Suprapubic skin (tissue), 4 donors: ENCODE results near the gene CACNG4. TPM values are rescaled to one million over a fixed set of nuclear protein-coding genes. Genes with fewer than 3 reads are reported as not detected.

Experiments
- DNase-seq, 2 donors: peaks; one replicate each; pipeline ENCODE4 v3.0.0-alpha.2; 2019; ENCODE audit warnings: low spot score in 2 of 2
- H3K27ac ChIP-seq: fragments of 200-600 bp; sonication (generic); one replicate; pipeline ENCODE4 v1.5.1; 2019
- H3K27me3 ChIP-seq: fragments of 200-600 bp; sonication (generic); one replicate; pipeline ENCODE4 v1.5.1; 2019
- H3K36me3 ChIP-seq: fragments of 200-600 bp; sonication (generic); one replicate; pipeline ENCODE4 v1.5.1; 2019
- H3K4me1 ChIP-seq: fragments of 200-600 bp; sonication (generic); one replicate; pipeline ENCODE4 v1.5.1; 2019
- H3K4me3 ChIP-seq: fragments of 200-600 bp; sonication (generic); one replicate; pipeline ENCODE4 v1.5.1; 2019; ENCODE audit warnings: mild to moderate bottlenecking
- H3K9me3 ChIP-seq: fragments of 200-600 bp; sonication (generic); one replicate; pipeline ENCODE4 v1.5.1; 2019
- EP300 ChIP-seq: sonication (generic); formaldehyde crosslinking; IDR thresholded peaks from one replicate; pipeline ENCODE4 v1.6.1; 2017; ENCODE audit warnings: antibody characterized with exemption
- POLR2A ChIP-seq, 2 donors: fragments of 450-650 bp; IDR thresholded peaks; one replicate each; pipeline ENCODE4 v1.6.1; 2017; ENCODE audit warnings: antibody characterized with exemption in 2 of 2, mild to moderate bottlenecking in 2 of 2, moderate library complexity in 2 of 2
- POLR2AphosphoS5 ChIP-seq, 3 donors: sonication (generic); formaldehyde crosslinking; IDR thresholded peaks; one replicate each; pipeline ENCODE4 v1.6.1; 2017; ENCODE audit warnings: antibody characterized with exemption in 3 of 3
- WGBS: methylation state at CpG from one replicate; pipeline ENCODE4 v1.1.5; 2018; 5-methylcytosine and 5-hydroxymethylcytosine counted together
- total RNA-seq, 4 donors: library from RNA; depleted of rRNA; stranded (reverse); fragments of >200 nt; gene quantifications; one replicate each; pipeline ENCODE4 v1.1.0, GENCODE V29; 2016
- TF ChIP-seq, protein P1 (sequence below), 2 donors: fragments of 200-600 bp in 1 of 2; fragments of 450-650 bp in 1 of 2; sonication (generic) in 1 of 2; IDR thresholded peaks; one replicate each; pipeline ENCODE4 v1.5.1; 2016 to 2019; ENCODE audit warnings: antibody characterized with exemption in 2 of 2, mild to moderate bottlenecking in 1 of 2, moderate library complexity in 1 of 2

The CACNG4 gene
- total RNA-seq, 4 donors from 2014 or later: 0.49 to 0.68 (median 0.51) TPM; not detected in 1

DNA sequence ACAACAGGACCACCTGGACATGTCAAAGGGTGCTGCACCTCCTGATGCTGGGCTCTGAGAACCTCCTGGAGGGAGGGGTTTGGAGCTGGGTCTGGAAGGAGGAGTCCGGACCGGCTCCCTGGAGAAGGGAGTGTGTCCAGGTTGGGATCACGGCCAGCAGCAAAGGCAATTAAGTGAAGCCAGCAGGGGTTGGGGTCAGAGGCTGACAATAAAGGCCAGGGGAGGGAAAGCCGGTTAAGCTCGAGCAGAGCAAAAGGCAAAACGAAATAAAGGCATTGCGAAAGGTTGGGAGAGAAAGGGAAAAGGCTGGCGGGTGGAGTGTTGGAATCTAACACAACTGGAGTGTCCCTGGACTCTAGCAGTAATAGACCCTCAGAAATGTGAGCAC, 992 bp upstream of the CACNG4 start:
- H3K27me3 ChIP-seq: peaks cover 83% of the 10 kb centered on the region
- peaks cover 29% of the 10 kb centered on the region for H3K4me1 ChIP-seq
- 21% methylated on average over 8 of the region's 8 CpGs for WGBS
- H3K4me3 ChIP-seq: no peak overlapping the region
- H3K9me3 ChIP-seq: no peaks in the 10 kb centered on the region
- no peak overlapping the region for H3K27ac ChIP-seq
- no peak for DNase-seq
- no peaks in the 10 kb centered on the region for H3K36me3 ChIP-seq
- TF ChIP-seq POLR2AphosphoS5 (IDR thresholded peaks at IDR 0.05) (no peak), POLR2A (IDR thresholded peaks at IDR 0.05) (no peak), EP300 (no peak)
- TF ChIP-seq, protein P1, sequence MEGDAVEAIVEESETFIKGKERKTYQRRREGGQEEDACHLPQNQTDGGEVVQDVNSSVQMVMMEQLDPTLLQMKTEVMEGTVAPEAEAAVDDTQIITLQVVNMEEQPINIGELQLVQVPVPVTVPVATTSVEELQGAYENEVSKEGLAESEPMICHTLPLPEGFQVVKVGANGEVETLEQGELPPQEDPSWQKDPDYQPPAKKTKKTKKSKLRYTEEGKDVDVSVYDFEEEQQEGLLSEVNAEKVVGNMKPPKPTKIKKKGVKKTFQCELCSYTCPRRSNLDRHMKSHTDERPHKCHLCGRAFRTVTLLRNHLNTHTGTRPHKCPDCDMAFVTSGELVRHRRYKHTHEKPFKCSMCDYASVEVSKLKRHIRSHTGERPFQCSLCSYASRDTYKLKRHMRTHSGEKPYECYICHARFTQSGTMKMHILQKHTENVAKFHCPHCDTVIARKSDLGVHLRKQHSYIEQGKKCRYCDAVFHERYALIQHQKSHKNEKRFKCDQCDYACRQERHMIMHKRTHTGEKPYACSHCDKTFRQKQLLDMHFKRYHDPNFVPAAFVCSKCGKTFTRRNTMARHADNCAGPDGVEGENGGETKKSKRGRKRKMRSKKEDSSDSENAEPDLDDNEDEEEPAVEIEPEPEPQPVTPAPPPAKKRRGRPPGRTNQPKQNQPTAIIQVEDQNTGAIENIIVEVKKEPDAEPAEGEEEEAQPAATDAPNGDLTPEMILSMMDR (IDR thresholded peaks at IDR 0.05): no peak

DNA sequence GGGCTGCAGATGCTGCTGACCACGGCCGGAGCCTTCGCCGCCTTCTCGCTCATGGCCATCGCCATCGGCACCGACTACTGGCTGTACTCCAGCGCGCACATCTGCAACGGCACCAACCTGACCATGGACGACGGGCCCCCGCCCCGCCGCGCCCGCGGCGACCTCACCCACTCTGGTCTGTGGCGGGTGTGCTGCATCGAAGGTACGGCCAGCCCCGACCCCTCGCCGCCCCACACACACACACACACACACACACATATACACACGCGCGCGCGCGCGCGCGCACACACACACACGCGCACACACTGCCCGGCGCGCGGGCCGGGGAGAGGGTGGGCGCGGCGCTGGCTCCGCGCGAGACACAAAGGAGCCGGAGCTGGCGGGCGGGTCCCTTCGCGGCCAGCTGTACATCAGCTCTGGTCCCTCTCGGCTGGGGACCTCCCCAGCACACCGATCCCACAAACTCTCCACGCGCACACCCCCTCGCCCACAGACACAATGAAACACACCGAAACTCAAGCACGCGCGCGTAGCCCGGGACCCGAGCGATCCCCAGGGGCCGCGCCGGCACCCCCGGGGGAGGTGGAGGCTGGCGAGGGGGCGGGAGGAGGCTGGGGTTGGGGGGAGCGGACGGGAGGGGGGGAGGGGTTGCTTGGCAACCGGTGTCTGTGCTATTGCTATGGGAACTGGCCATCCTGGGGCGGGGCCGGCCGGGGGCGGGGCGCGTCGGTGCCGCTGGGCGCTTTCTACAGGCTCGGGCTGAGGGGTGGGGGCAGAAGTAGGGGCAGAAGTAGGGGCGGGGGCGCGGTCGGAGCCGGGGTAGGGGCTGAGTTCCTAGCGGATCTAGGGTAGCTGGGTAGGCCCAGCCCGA, 658 bp downstream of the CACNG4 start:
- WGBS: 3% methylated on average over 15 of the region's 92 CpGs
- no peak for TF ChIP-seq EP300
- no peak for TF ChIP-seq POLR2A (IDR thresholded peaks at IDR 0.05)
- no peak for TF ChIP-seq POLR2AphosphoS5 (IDR thresholded peaks at IDR 0.05)
- TF ChIP-seq, protein P1 (IDR thresholded peaks at IDR 0.05): no peak
- DNase-seq: no peak
- no peak overlapping the region for H3K27ac ChIP-seq
- peaks cover 95% of the 10 kb centered on the region for H3K27me3 ChIP-seq
- no peaks in the 10 kb centered on the region for H3K9me3 ChIP-seq
- H3K4me3 ChIP-seq: peak overlapping the region; percentile 52
- peaks cover 29% of the 10 kb centered on the region for H3K4me1 ChIP-seq
- no peaks in the 10 kb centered on the region for H3K36me3 ChIP-seq

DNA sequence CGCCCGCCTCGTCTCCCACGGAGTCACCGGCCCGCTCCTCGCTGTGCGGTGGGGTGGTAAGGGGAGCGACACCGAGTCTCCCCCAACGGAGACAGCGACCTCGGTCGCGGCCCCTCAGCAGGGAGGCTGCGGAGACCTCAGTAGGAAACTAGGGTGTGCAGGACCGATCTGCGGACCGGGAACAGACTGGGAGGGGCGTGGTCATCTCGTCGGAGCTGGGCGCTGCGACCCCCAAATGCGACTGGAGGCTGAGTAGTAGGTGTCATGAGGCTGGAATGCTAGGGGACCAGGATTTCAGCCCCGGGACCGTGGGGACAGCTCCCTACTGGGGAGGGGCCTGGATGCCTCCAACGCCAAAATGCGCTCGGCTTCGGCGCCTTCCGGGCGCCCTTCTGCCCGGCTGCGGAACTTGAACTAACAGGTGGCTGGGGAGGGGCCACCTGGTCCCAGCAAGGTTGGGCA, 1.3 kb downstream of the CACNG4 start:
- DNase-seq: no peak
- Histone ChIP-seq H3K9me3 (no peaks in the 10 kb centered on the region), H3K36me3 (no peaks in the 10 kb centered on the region), H3K4me3 (peak overlapping the region; percentile 52), H3K27ac (no peak overlapping the region), H3K27me3 (peaks cover 90% of the 10 kb centered on the region), H3K4me1 (peaks cover 29% of the 10 kb centered on the region)
- 3% methylated on average over 35 of the region's 36 CpGs for WGBS
- no peak for TF ChIP-seq POLR2A (IDR thresholded peaks at IDR 0.05)
- TF ChIP-seq, protein P1 (IDR thresholded peaks at IDR 0.05): no peak

DNA sequence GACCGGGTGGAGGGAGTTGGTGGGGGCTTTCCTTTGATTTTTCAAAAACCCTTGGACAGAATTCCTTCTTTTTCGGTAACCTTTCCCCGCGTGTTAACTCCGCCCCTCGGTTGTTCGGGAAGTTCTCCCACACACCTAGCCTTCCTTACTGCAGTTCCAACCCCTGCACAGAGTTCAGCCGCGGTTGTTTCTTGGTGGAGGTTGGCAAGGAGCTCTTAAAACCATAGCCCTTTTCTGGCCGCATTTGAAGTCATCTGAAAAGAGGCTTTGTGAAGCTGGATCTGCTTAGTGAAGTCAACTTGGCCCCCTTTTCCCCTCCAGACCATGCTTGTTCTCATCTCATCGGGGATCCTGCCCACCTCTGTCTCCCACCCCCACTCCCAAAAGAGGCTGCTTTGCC, 1.8 kb downstream of the CACNG4 start:
- DNase-seq: no peak
- TF ChIP-seq EP300: no peak
- Histone ChIP-seq H3K4me1 (peaks cover 29% of the 10 kb centered on the region), H3K36me3 (no peaks in the 10 kb centered on the region), H3K27me3 (peaks cover 88% of the 10 kb centered on the region), H3K9me3 (no peaks in the 10 kb centered on the region), H3K27ac (no peak overlapping the region), H3K4me3 (peak overlapping the region; percentile 52)
- WGBS: 12% methylated on average over 11 of the region's 11 CpGs

DNA sequence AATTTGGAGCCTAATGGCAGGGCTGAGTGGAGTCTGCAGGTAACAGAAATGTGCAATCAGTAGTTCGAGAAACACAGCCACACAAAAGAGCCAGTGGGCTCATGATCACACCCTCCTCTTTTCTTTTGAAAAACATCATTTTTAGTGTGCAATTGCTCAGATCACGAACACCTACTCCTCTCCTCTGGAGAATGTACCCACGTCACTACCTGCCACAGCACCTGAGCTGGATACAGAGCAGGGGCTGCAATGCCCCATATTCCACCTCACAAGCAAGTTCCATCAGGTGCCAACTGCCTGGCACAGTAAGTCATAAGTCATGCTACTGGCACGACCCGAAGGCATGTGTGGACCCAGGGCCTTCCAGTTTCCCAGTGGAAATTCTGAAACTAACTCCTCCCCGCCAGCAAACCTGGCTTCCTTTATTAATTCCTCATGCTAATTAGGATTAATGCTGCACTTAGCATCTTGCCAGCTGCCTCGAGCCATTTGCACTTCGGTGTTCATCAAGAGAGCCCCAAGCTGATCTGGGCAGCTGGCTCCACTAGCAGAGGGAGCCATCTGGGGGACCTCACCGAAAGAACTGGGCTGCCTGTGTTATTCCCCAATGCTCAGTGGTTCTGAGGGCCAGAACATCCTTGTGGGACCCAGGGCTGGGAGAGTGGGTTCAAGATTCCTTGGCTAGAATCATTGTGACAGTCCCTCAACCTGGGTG, 2.4 kb downstream of the CACNG4 start:
- 56% methylated on average over 9 of the region's 9 CpGs for WGBS
- TF ChIP-seq EP300: no peak
- peaks cover 89% of the 10 kb centered on the region for H3K27me3 ChIP-seq
- H3K36me3 ChIP-seq: no peaks in the 10 kb centered on the region
- no peak overlapping the region for H3K4me3 ChIP-seq
- H3K4me1 ChIP-seq: peaks cover 29% of the 10 kb centered on the region
- no peak for DNase-seq
- H3K9me3 ChIP-seq: no peaks in the 10 kb centered on the region
- no peak overlapping the region for H3K27ac ChIP-seq

DNA sequence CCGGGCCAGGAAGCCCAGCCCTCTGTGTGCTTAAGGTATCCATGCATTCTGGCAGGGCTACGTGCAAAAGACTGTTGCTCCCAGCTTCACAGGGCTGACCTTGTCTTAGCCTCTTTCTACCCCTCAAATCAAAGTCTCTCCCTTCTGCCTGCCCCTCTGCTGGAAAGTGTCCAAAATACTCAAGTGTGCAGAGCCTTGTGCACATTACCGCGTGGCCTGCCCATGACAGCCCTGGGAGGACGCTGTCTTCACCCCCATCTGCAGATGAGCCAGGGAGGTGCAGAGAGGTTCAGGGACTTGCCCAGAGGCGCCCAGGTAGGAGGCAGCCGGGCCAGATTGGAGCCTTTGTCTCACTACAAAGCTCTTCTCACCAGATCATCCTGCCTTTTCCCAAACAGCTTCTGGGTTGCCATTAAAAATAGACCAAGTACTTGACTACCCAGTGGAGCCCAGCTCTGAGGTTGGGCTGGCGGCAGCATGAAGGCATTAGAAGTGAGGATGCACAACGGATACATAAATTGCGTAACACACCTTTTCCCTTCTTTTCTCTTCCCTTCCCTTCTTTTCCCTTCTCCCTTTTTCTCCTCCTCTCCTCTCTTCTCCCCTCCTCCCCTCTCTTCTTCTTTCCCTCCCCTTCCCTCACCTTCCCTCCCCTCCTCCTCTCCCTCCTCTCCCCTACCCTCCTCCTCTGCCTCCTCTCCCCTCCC, 3.5 kb downstream of the CACNG4 start:
- Histone ChIP-seq H3K36me3 (no peaks in the 10 kb centered on the region), H3K27ac (no peak overlapping the region), H3K9me3 (no peaks in the 10 kb centered on the region), H3K27me3 (peaks cover 89% of the 10 kb centered on the region), H3K4me3 (no peak overlapping the region), H3K4me1 (peaks cover 29% of the 10 kb centered on the region)
- TF ChIP-seq POLR2A (IDR thresholded peaks at IDR 0.05): no peak
- TF ChIP-seq, protein P1 (IDR thresholded peaks at IDR 0.05): no peak
- no peak for TF ChIP-seq POLR2AphosphoS5 (IDR thresholded peaks at IDR 0.05)
- TF ChIP-seq EP300: no peak
- DNase-seq: no peak
- 58% methylated on average over 8 of the region's 10 CpGs for WGBS
